GM12878 (cell line): ENCODE data around the gene SLCO3A1. TPM values are rescaled to one million over a fixed set of nuclear protein-coding genes. Genes with fewer than 3 reads are reported as not detected.
"Not testable (repeated sequence)": the region's sequence is repeated elsewhere in the genome, so short reads cannot be mapped to it uniquely, and the experiment has no call there.

Source experiments
- ATAC-seq: fragments of 200-7000 bp; cut with Tn5 transposase; 3 replicates; pipeline ENCODE4 v1.9.1; 2020; ENCODE audit warnings: mild to moderate bottlenecking, moderate library complexity
- BruUV-seq: library from RNA; stranded (reverse); fragments of 400-500 nt; replicated peaks from 2 replicates; lab custom pipeline; 2021; lab: Mats Ljungman, UMichigan
- CTCF ChIA-PET: fragments of 300-600 bp; sonication (Branson Sonifier 250); formaldehyde crosslinking; extraction: SDS; loops from one replicate; lab custom pipeline; 2021; ENCODE audit warnings: inconsistent platforms; lab: Yijun Ruan, JAX
- POLR2A ChIA-PET: fragments of 350-600 bp; formaldehyde crosslinking; extraction: SDS; loops from one replicate; lab custom pipeline; 2021; ENCODE audit warnings: inconsistent platforms; lab: Charles Lee
- RAD21 ChIA-PET: fragments of 300-600 bp; sonication (Branson Sonifier 250); formaldehyde crosslinking; loops from one replicate; lab custom pipeline; 2023; ENCODE audit warnings: antibody characterized with exemption; ENCODE audit not compliant: unreplicated experiment; lab: Charles Lee
- SMC1A ChIA-PET: fragments of 300-600 bp; sonication (Branson Sonifier 250); formaldehyde crosslinking; loops from one replicate; lab custom pipeline; 2023; ENCODE audit not compliant: unreplicated experiment, uncharacterized antibody; lab: Charles Lee
- DNase-seq: peaks from one replicate; pipeline ENCODE4 v3.0.0-alpha.2; 2011; ENCODE audit warnings: low read depth, low spot score
- FAIRE-seq: peaks from 3 replicates; lab custom pipeline; 2011; peaks lifted over from hg19 to GRCh38; lab: Jason Lieb, UNC
- H2AFZ ChIP-seq: 2 replicates; pipeline ENCODE4 v1.6.0; 2011; ENCODE audit warnings: low read depth, low read length, control low read depth; ENCODE audit not compliant: control insufficient read depth
- H3K27ac ChIP-seq: 2 replicates; pipeline ENCODE4 v1.5.1; 2011; ENCODE audit warnings: control low read depth; ENCODE audit not compliant: control insufficient read depth, insufficient read depth
- H3K27me3 ChIP-seq, 2 experiments: replicated peaks in 1 of 2; 2 replicates each; pipeline versions ENCODE4 v1.6.0 to v1.6.1; 2011; ENCODE audit warnings: low read length in 1 of 2; ENCODE audit not compliant: control insufficient read depth in 2 of 2, insufficient read depth in 2 of 2
- H3K36me3 ChIP-seq, 2 experiments: 2 replicates each; pipeline ENCODE4 v1.5.1; 2011; ENCODE audit warnings: low read length in 1 of 2; ENCODE audit not compliant: control insufficient read depth in 2 of 2, insufficient read depth in 2 of 2
- H3K4me1 ChIP-seq: 2 replicates; pipeline ENCODE4 v1.6.1; 2011; ENCODE audit warnings: mild to moderate bottlenecking, low read length, moderate library complexity, mixed read lengths; ENCODE audit not compliant: control insufficient read depth, insufficient read depth
- H3K4me2 ChIP-seq: 2 replicates; pipeline ENCODE4 v1.6.0; 2011; ENCODE audit warnings: control low read depth; ENCODE audit not compliant: control insufficient read depth, insufficient read depth
- H3K4me3 ChIP-seq: fragments of 200-600 bp; sonication (generic); 2 replicates; pipeline ENCODE4 v1.5.1; 2016
- H3K79me2 ChIP-seq: 2 replicates; pipeline ENCODE4 v1.6.0; 2011; ENCODE audit warnings: low read length; ENCODE audit not compliant: control insufficient read depth, insufficient read depth
- H3K9ac ChIP-seq: 2 replicates; pipeline ENCODE4 v1.8.0; 2011; ENCODE audit warnings: low read length, control low read depth, mixed read lengths; ENCODE audit not compliant: control insufficient read depth, insufficient read depth
- H3K9me3 ChIP-seq: replicated peaks from 3 replicates; pipeline ENCODE4 v1.5.1; 2011; ENCODE audit warnings: mild to moderate bottlenecking, low read length; ENCODE audit not compliant: control insufficient read depth, insufficient read depth
- H4K20me1 ChIP-seq: 2 replicates; pipeline ENCODE4 v1.6.0; 2011; ENCODE audit not compliant: control insufficient read depth, insufficient read depth
- BMI1 ChIP-seq: fragments of 450-650 bp; IDR thresholded peaks from 2 replicates; pipeline ENCODE4 v1.6.1; 2016; ENCODE audit warnings: mild to moderate bottlenecking, moderate library complexity, borderline replicate concordance
- CBX5 ChIP-seq: sonication (generic); IDR thresholded peaks from 2 replicates; pipeline ENCODE4 v1.6.1; 2016; ENCODE audit warnings: low read depth, moderate library complexity, mild to moderate bottlenecking, inconsistent platforms
- CTCF ChIP-seq, 3 experiments: IDR thresholded peaks in 2 of 3; conservative IDR thresholded peaks in 1 of 3; 2 replicates each; pipeline ENCODE4 v1.5.1; 2011; ENCODE audit warnings: low read depth in 3 of 3, low read length in 3 of 3, mild to moderate bottlenecking in 3 of 3, control low read depth in 2 of 3, moderate library complexity in 2 of 3, inconsistent platforms in 1 of 3, mixed read lengths in 1 of 3; ENCODE audit not compliant: control insufficient read depth in 2 of 3, insufficient read depth in 1 of 3; ENCODE audit errors: extremely low read depth in 1 of 3
- DPF2 ChIP-seq: fragments of 450-650 bp; IDR thresholded peaks from 2 replicates; pipeline ENCODE4 v1.6.1; 2017; ENCODE audit warnings: mild to moderate bottlenecking
- GABPA ChIP-seq: IDR thresholded peaks from 2 replicates; pipeline ENCODE4 v1.6.1; 2014; ENCODE audit warnings: antibody characterized with exemption, low read depth, mild to moderate bottlenecking, inconsistent platforms
- GATAD2B ChIP-seq: fragments of 450-650 bp; conservative IDR thresholded peaks from 2 replicates; pipeline ENCODE4 v1.6.1; 2017; ENCODE audit warnings: low read depth, mild to moderate bottlenecking, moderate library complexity
- IKZF1 ChIP-seq: fragments of 450-650 bp; conservative IDR thresholded peaks from 2 replicates; pipeline ENCODE4 v1.6.1; 2017; ENCODE audit warnings: antibody characterized with exemption, mild to moderate bottlenecking
- LARP7 ChIP-seq: fragments of 450-650 bp; IDR thresholded peaks from 2 replicates; pipeline ENCODE4 v1.6.1; 2017; ENCODE audit warnings: mild to moderate bottlenecking
- PAX8 ChIP-seq: fragments of 450-650 bp; IDR thresholded peaks from 2 replicates; pipeline ENCODE4 v1.6.1; 2017; ENCODE audit warnings: mild to moderate bottlenecking, moderate library complexity
- SMARCA5 ChIP-seq: fragments of 450-650 bp; IDR thresholded peaks from 2 replicates; pipeline ENCODE4 v1.6.1; 2017; ENCODE audit warnings: mild to moderate bottlenecking
- SP1 ChIP-seq: IDR thresholded peaks from one replicate; pipeline ENCODE4 v1.6.1; 2011; ENCODE audit warnings: low read depth, low read length
- WGBS: methylation state at CpG from one replicate; pipeline ENCODE4 v1.1.6; 2016; ENCODE audit warnings: low lambda C conversion rate; ENCODE audit not compliant: insufficient replicate concordance, insufficient coverage; ENCODE audit errors: missing lambda C conversion rate; 5-methylcytosine and 5-hydroxymethylcytosine counted together
- in situ Hi-C: fragments of 300-500 bp; cut with MboI; formaldehyde crosslinking; loops from 9 replicates; pipeline ENCODE4 v1.14.3; 2018; ENCODE audit warnings: mixed read lengths
- intact Hi-C: fragments of 100-400 bp; cut with micrococcal nuclease; formaldehyde crosslinking; loops from one replicate; pipeline ENCODE4 v1.14.2; 2022; ENCODE audit not compliant: unreplicated experiment
- polyA plus RNA-seq, 11 experiments: library from polyadenylated mRNA; depleted of rRNA in 4 of 11; unstranded in 6 of 11; stranded (reverse) in 5 of 11; fragments of >200 nt; fragmentation: Nextera tagmentation in 4 of 11; fragmentation: Illumina TruSeq in 1 of 11; extraction: Ambion mirVana in 4 of 11; extraction: Trizol in 1 of 11; gene quantifications; 1 replicate in 1 of 11; 2 replicates in 10 of 11; pipeline versions ENCODE4 v1.2.1 to v1.2.3, GENCODE V29; 2011 to 2016; ENCODE audit warnings: inconsistent platforms in 2 of 11, missing spikeins in 2 of 11, low read depth in 1 of 11
- total RNA-seq, 4 experiments: library from RNA; depleted of rRNA in 3 of 4; stranded (reverse); fragments of >200 nt in 3 of 4; fragmentation: Illumina TruSeq in 1 of 4; extraction: Trizol in 1 of 4; gene quantifications; 2 replicates each; pipeline versions ENCODE4 v1.2.1 to v1.2.3, GENCODE V29; 2013 to 2021

SLCO3A1 gene
- total and polyA plus RNA-seq, 10 of the 15 experiments (the other 5 are each of a cell fraction or from before 2014, with no cell fraction given): 0.05 to 5.9 (median 0.31) TPM

- TF ChIP-seq CTCF (IDR thresholded peaks at IDR 0.05 in 2 of 3, conservative IDR thresholded peaks at IDR 0.05 in 1 of 3; ENCODE audit: control insufficient read depth in 2 of 3, extremely low read depth in 1 of 3, insufficient read depth in 1 of 3, low read depth in 3 of 3, low read length in 3 of 3) (no peak), IKZF1 (peak; percentile 79), SMARCA5 (no peak), BMI1 (no peak), LARP7 (no peak), PAX8 (no peak), SP1 (no peak), DPF2 (0 out of 2 replicates have a peak, but pooled peaks have one; percentile 31), CBX5 (no peak), GATAD2B (no peak), GABPA (no peak)
Measured at GRCh38 chr15:92069308-92070250, 216.1 kb downstream of the SLCO3A1 start (continued).

- H3K36me3 ChIP-seq, H3K9ac ChIP-seq, FAIRE-seq, in situ Hi-C loops, RAD21 ChIA-PET, H3K27me3 ChIP-seq, H2AFZ ChIP-seq, H3K27ac ChIP-seq, H3K79me2 ChIP-seq, POLR2A ChIA-PET, intact Hi-C loops, H4K20me1 ChIP-seq, DNase-seq, ATAC-seq, H3K9me3 ChIP-seq, H3K4me3 ChIP-seq, BruUV-seq: not testable (repeated sequence)
- WGBS: 65% methylated on average over 8 of the region's 8 CpGs
- Histone ChIP-seq H3K4me1 (peaks cover 28% of the 10 kb centered on the region), H3K4me2 (peak overlapping the region; percentile 79)
- CTCF ChIA-PET: interaction anchor here (0.9 kb wide), 2 partner anchors 13 to 61 kb away, joined by 3 read pairs; no protein-coding TSS in a partner anchor
- SMC1A ChIA-PET: interaction anchor here (1.1 to 1.7 kb wide), 2 partner anchors 65 to 216 kb away, joined by 4 read pairs; no protein-coding TSS in a partner anchor
Measured at GRCh38 chr15:92070251-92070650, 216.7 kb downstream of the SLCO3A1 start.
